SU-DHL-6 (cell line): ENCODE data around the gene TRIM40.

Experiments
- CTCF ChIP-seq: fragments of 200-600 bp; sonication (generic); IDR thresholded peaks from one replicate; pipeline ENCODE4 v1.5.1; 2017; ENCODE audit warnings: antibody characterized with exemption, mild to moderate bottlenecking, low read length, moderate library complexity; ENCODE audit not compliant: insufficient read depth, poor library complexity, severe bottlenecking
- EZH2phosphoT487 ChIP-seq: fragments of 200-600 bp; sonication (generic), shearing (Covaris generic); conservative IDR thresholded peaks from 2 replicates; pipeline ENCODE4 v1.6.1; 2018; ENCODE audit warnings: mild to moderate bottlenecking, antibody characterized with exemption, low read length, moderate library complexity, mixed read lengths

GRCh38 chr6:30172681-30173080, 36.7 kb downstream of the TRIM40 start:
- TF ChIP-seq CTCF (no peak), EZH2phosphoT487 (no peak)
